Activated CD8-positive, alpha-beta memory T cell treated with anti-CD3 and anti-CD28 coated beads, Interleukin-2, amount 50 U/mL, for 24 hours (primary cell): Measurements from ENCODE around the gene ADGRB2.

ENCODE experiments used
- DNase-seq: peaks from one replicate; pipeline ENCODE4 v3.0.0-alpha.2; 2020; ENCODE audit errors: extremely low read depth

The ADGRB2 gene

GRCh38 chr1:31679091-31679490 is 85.0 kb downstream of the ADGRB2 start:
- DNase-seq = no peak

- no peak for DNase-seq
Measured at GRCh38 chr1:31678681-31679080, 85.5 kb downstream of the ADGRB2 start.

DNA sequence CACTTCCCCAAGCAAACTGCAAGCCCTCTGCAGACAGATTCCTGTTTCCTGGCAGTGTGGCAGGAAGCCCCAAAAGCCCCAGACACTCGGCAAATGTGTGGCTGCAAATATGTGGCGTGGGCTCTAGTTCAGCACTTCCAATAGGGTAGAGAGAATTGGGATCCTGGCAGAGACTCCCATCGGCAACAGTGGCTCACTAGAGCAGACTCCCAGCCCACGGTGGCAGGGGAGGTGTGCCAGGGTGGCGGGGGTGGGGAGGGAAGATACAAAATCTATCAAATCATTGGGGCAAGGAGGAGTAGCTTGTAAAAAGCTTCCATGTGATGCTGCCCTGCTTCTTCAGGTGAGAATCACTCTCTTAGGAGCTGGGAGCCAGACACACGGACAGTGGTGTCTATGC is 86.2 kb downstream of the ADGRB2 start:
- DNase-seq = no peak

DNA sequence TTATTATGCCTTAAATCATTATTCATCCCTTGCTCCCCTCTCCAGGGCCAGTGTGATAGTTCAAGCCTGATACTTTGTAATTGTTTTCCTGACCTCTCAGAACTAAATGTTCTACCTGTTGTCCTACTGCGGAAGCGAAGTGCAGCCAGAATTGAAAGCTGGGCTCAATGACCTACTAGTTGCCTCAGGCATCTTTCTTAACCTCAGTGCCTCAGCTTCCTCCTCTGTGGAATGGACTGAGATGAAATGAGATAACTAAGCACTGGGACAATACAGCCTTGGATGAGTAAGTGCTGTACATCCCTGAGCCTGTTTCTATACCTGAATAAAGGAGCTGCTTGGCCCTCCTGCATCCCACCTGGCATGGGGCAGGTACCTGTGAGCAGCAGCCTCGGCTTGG is 86.7 kb downstream of the ADGRB2 start:
- DNase-seq = no peak
